Progenitor cell of endocrine pancreas (in vitro differentiated cells): ENCODE data around the gene CNTN1. TPM values are rescaled to one million over a fixed set of nuclear protein-coding genes. Genes with fewer than 3 reads are reported as not detected.

Source experiments
- DNase-seq: peaks from one replicate; pipeline ENCODE4 v3.0.0; 2021; ENCODE audit warnings: low spot score; ENCODE audit not compliant: unreplicated experiment
- H3K27ac Mint-ChIP-seq: 2 replicates; pipeline ENCODE4 v1.8.0; 2021; ENCODE audit warnings: mild to moderate bottlenecking, moderate library complexity, mixed read lengths
- H3K27me3 Mint-ChIP-seq: 2 replicates; pipeline ENCODE4 v1.8.0; 2021; ENCODE audit warnings: mixed read lengths
- H3K36me3 Mint-ChIP-seq: 2 replicates; pipeline ENCODE4 v1.8.0; 2022; ENCODE audit warnings: mixed read lengths; ENCODE audit not compliant: insufficient read depth
- H3K4me1 Mint-ChIP-seq: 2 replicates; pipeline ENCODE4 v1.8.0; 2021; ENCODE audit warnings: low read depth, mixed read lengths
- H3K4me3 Mint-ChIP-seq: 2 replicates; pipeline ENCODE4 v1.8.0; 2021; ENCODE audit warnings: low read depth, mild to moderate bottlenecking, moderate library complexity, mixed read lengths
- H3K9me3 Mint-ChIP-seq: 2 replicates; pipeline ENCODE4 v1.8.0; 2021; ENCODE audit warnings: low read depth, mixed read lengths
- total RNA-seq: library from RNA; stranded (reverse); gene quantifications from 2 replicates; pipeline ENCODE4 v1.2.1, GENCODE V29; 2021
- TF ChIP-seq, protein P1 (sequence below): fragments of 200-600 bp; sonication (generic); IDR thresholded peaks from one replicate; pipeline ENCODE4 v1.5.0; 2021; ENCODE audit warnings: antibody characterized with exemption, mild to moderate bottlenecking; ENCODE audit not compliant: unreplicated experiment

CNTN1 gene
- total RNA-seq, 1 donor from 2014 or later = 3.1 TPM

- Mint-ChIP-seq H3K36me3 (no peaks in the 10 kb centered on the region), H3K27me3 (no peaks in the 10 kb centered on the region), H3K9me3 (no peaks in the 10 kb centered on the region), H3K4me3 (no peak overlapping the region), H3K4me1 (no peaks in the 10 kb centered on the region), H3K27ac (no peak overlapping the region)
- DNase-seq = no peak
- TF ChIP-seq, protein P1, sequence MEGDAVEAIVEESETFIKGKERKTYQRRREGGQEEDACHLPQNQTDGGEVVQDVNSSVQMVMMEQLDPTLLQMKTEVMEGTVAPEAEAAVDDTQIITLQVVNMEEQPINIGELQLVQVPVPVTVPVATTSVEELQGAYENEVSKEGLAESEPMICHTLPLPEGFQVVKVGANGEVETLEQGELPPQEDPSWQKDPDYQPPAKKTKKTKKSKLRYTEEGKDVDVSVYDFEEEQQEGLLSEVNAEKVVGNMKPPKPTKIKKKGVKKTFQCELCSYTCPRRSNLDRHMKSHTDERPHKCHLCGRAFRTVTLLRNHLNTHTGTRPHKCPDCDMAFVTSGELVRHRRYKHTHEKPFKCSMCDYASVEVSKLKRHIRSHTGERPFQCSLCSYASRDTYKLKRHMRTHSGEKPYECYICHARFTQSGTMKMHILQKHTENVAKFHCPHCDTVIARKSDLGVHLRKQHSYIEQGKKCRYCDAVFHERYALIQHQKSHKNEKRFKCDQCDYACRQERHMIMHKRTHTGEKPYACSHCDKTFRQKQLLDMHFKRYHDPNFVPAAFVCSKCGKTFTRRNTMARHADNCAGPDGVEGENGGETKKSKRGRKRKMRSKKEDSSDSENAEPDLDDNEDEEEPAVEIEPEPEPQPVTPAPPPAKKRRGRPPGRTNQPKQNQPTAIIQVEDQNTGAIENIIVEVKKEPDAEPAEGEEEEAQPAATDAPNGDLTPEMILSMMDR = no peak
Observed at GRCh38 chr12:40655451-40655850, 36.8 kb upstream of the CNTN1 start.

- no peak overlapping the region for H3K27ac Mint-ChIP-seq
Observed at GRCh38 chr12:40662366-40662765, 29.9 kb upstream of the CNTN1 start.

GRCh38 chr12:40663781-40664180 is 28.5 kb upstream of the CNTN1 start:
- H3K4me3 Mint-ChIP-seq = no peak overlapping the region
- DNase-seq = no peak
- peaks cover 7% of the 10 kb centered on the region for H3K9me3 Mint-ChIP-seq
- H3K27me3 Mint-ChIP-seq = no peaks in the 10 kb centered on the region
- H3K36me3 Mint-ChIP-seq = no peaks in the 10 kb centered on the region
- H3K27ac Mint-ChIP-seq = no peak overlapping the region
- no peaks in the 10 kb centered on the region for H3K4me1 Mint-ChIP-seq
- TF ChIP-seq, protein P1 = no peak

More at GRCh38 chr12:40662366-40662765, 29.9 kb upstream of the CNTN1 start:
- no peaks in the 10 kb centered on the region for H3K4me1 Mint-ChIP-seq
- no peaks in the 10 kb centered on the region for H3K27me3 Mint-ChIP-seq
- peaks cover 7% of the 10 kb centered on the region for H3K9me3 Mint-ChIP-seq
- TF ChIP-seq, protein P1 = no peak
- DNase-seq = no peak
- H3K36me3 Mint-ChIP-seq = no peaks in the 10 kb centered on the region
- H3K4me3 Mint-ChIP-seq = no peak overlapping the region

DNA sequence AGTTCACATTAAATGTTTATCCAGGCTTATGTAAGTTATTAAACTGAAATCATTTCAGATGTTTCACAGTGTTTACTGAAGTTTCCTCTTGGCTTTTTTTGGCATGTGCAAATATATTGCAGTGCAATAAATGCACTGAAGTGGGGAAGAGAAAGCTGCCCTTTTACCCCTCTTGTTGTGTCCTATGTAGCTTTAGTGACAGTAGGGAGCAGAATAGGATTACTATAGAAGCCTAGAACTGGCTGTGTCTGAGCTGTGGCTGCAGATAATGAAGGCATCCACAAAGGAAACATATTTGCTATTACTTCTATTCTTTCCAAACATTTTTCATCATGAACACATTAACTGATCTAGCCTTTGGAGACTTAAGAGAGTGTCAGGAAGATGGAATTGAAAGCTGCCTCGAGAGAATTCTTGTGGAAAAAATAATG is 24.1 kb upstream of the CNTN1 start:
- Mint-ChIP-seq H3K36me3 (no peaks in the 10 kb centered on the region), H3K27me3 (no peaks in the 10 kb centered on the region), H3K4me3 (no peak overlapping the region), H3K27ac (no peak overlapping the region), H3K9me3 (no peaks in the 10 kb centered on the region), H3K4me1 (peaks cover 3% of the 10 kb centered on the region)
- TF ChIP-seq, protein P1 = no peak
- no peak for DNase-seq

DNA sequence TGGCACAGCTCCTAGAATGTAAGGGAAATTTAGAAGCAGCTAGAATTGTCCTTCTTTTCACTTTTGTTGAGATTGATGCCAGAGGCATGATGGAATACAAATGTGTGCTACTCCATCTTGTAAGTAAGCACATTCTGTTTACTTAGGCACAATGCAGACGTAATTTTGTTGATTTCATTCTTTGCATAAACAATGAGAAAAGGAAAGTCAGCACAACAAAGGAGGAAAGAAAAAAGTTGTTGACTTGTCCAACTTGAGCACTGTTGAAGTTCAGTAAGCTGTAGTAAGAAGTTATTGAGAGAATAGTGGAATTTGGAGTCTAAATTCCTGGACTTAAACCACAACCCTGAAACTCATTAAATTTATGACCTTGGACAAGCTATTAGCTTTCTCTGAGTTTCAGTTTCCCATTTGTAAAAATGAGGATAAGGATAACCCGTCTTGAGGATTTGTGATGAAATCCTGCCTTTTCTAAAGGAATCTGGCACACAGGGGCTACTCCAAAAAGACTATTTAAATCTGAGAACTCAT is 19.4 kb upstream of the CNTN1 start:
- TF ChIP-seq, protein P1 = no peak
- H3K9me3 Mint-ChIP-seq = peaks cover 3% of the 10 kb centered on the region
- H3K27me3 Mint-ChIP-seq = no peaks in the 10 kb centered on the region
- DNase-seq = no peak
- no peaks in the 10 kb centered on the region for H3K36me3 Mint-ChIP-seq
- H3K4me3 Mint-ChIP-seq = no peak overlapping the region
- H3K4me1 Mint-ChIP-seq = peaks cover 3% of the 10 kb centered on the region
- no peak overlapping the region for H3K27ac Mint-ChIP-seq
